HEK293 (cell line): ENCODE results near the gene SLC9A9.

Source experiments
- CTCF ChIA-PET: fragments of 350-600 bp; formaldehyde crosslinking; extraction: SDS; loops from one replicate; lab custom pipeline; 2021; ENCODE audit warnings: antibody characterized with exemption; lab: Yijun Ruan, JAX
- POLR2A ChIA-PET: fragments of 300-600 bp; formaldehyde crosslinking; extraction: SDS; loops from one replicate; lab custom pipeline; 2020; ENCODE audit warnings: antibody characterized with exemption, inconsistent platforms; lab: Yijun Ruan, JAX
- H3K27ac ChIP-seq: fragments of 200-500 bp; sonication (Bioruptor generic); 2 replicates; pipeline ENCODE4 v1.5.1; 2014; ENCODE audit warnings: low read depth, low read length, control low read depth, inconsistent platforms; ENCODE audit errors: extremely low read depth
- H3K36me3 ChIP-seq, 2 experiments: fragments of 200-500 bp in 1 of 2; sonication (Bioruptor generic) in 1 of 2; 1 replicate in 1 of 2; 2 replicates in 1 of 2; pipeline ENCODE4 v1.5.1; 2014 to 2017; ENCODE audit warnings: inconsistent platforms in 2 of 2, low read length in 2 of 2; ENCODE audit not compliant: control insufficient read depth in 2 of 2, insufficient read depth in 1 of 2
- H3K4me1 ChIP-seq: fragments of 200-500 bp; sonication (Bioruptor generic); 2 replicates; pipeline ENCODE4 v1.5.1; 2014; ENCODE audit warnings: mild to moderate bottlenecking, low read length, inconsistent platforms; ENCODE audit not compliant: control insufficient read depth, insufficient read depth
- H3K4me3 ChIP-seq: 2 replicates; pipeline ENCODE4 v1.5.1; 2011; ENCODE audit warnings: low read depth, mild to moderate bottlenecking, control low read depth, low read length, moderate library complexity
- H3K9me3 ChIP-seq: fragments of 200-500 bp; sonication (Bioruptor generic); 2 replicates; pipeline ENCODE4 v1.5.1; 2014; ENCODE audit warnings: low read depth, low read length, inconsistent platforms; ENCODE audit not compliant: control insufficient read depth, insufficient read depth
- ATF2 ChIP-seq: fragments of 450-650 bp; formaldehyde crosslinking; IDR thresholded peaks from 2 replicates; pipeline ENCODE4 v1.5.1; 2016; ENCODE audit warnings: missing biosample characterization, missing genetic modification characterization, low read depth
- BCL6B ChIP-seq: fragments of 450-650 bp; formaldehyde crosslinking; IDR thresholded peaks from 2 replicates; pipeline ENCODE4 v1.5.1; 2017; ENCODE audit warnings: missing biosample characterization, missing genetic modification characterization
- KLF10 ChIP-seq: fragments of 450-650 bp; IDR thresholded peaks from 2 replicates; pipeline ENCODE4 v1.5.1; 2018; ENCODE audit warnings: missing biosample characterization, mild to moderate bottlenecking, missing genetic modification characterization
- MYNN ChIP-seq: fragments of 450-650 bp; formaldehyde crosslinking; IDR thresholded peaks from 2 replicates; pipeline ENCODE4 v1.5.1; 2016; ENCODE audit warnings: missing biosample characterization, missing genetic modification characterization, borderline replicate concordance
- REPIN1 ChIP-seq: fragments of 450-650 bp; formaldehyde crosslinking; IDR thresholded peaks from 2 replicates; pipeline ENCODE4 v1.5.1; 2017; ENCODE audit warnings: missing biosample characterization, missing genetic modification characterization, low read depth
- ZBTB1 ChIP-seq: fragments of 450-650 bp; formaldehyde crosslinking; IDR thresholded peaks from 2 replicates; pipeline ENCODE4 v1.5.1; 2016; ENCODE audit warnings: missing biosample characterization, missing genetic modification characterization
- ZBTB49 ChIP-seq: fragments of 450-650 bp; formaldehyde crosslinking; IDR thresholded peaks from 2 replicates; pipeline ENCODE4 v1.5.1; 2016; ENCODE audit warnings: missing biosample characterization, missing genetic modification characterization, low read depth
- ZIC2 ChIP-seq: fragments of 450-650 bp; formaldehyde crosslinking; IDR thresholded peaks from 2 replicates; pipeline ENCODE4 v1.5.1; 2016; ENCODE audit warnings: missing biosample characterization, missing genetic modification characterization
- ZNF24 ChIP-seq: fragments of 450-650 bp; formaldehyde crosslinking; IDR thresholded peaks from 2 replicates; pipeline ENCODE4 v1.5.1; 2016; ENCODE audit warnings: missing biosample characterization, missing genetic modification characterization
- ZNF280C ChIP-seq: fragments of 450-650 bp; formaldehyde crosslinking; IDR thresholded peaks from 2 replicates; pipeline ENCODE4 v1.5.1; 2016; ENCODE audit warnings: missing biosample characterization, missing genetic modification characterization
- ZNF280D ChIP-seq: fragments of 450-650 bp; formaldehyde crosslinking; IDR thresholded peaks from 2 replicates; pipeline ENCODE4 v1.5.1; 2016; ENCODE audit warnings: missing biosample characterization, missing genetic modification characterization
- ZNF391 ChIP-seq: fragments of 450-650 bp; formaldehyde crosslinking; IDR thresholded peaks from 2 replicates; pipeline ENCODE4 v1.5.1; 2016; ENCODE audit warnings: low read depth, missing biosample characterization, missing genetic modification characterization, borderline replicate concordance
- ZNF529 ChIP-seq: fragments of 450-650 bp; formaldehyde crosslinking; IDR thresholded peaks from 2 replicates; pipeline ENCODE4 v1.5.1; 2017; ENCODE audit warnings: missing genetic modification characterization, missing biosample characterization; ENCODE audit not compliant: insufficient replicate concordance
- ZNF600 ChIP-seq: fragments of 450-650 bp; formaldehyde crosslinking; IDR thresholded peaks from 2 replicates; pipeline ENCODE4 v1.5.1; 2016; ENCODE audit warnings: missing biosample characterization, missing genetic modification characterization
- ZNF701 ChIP-seq: fragments of 450-650 bp; formaldehyde crosslinking; IDR thresholded peaks from 2 replicates; pipeline ENCODE4 v1.5.1; 2016; ENCODE audit warnings: missing biosample characterization, missing genetic modification characterization
- ZNF791 ChIP-seq: fragments of 450-650 bp; formaldehyde crosslinking; IDR thresholded peaks from 2 replicates; pipeline ENCODE4 v1.5.1; 2016; ENCODE audit warnings: missing biosample characterization, missing genetic modification characterization
- ZXDB ChIP-seq: fragments of 450-650 bp; formaldehyde crosslinking; IDR thresholded peaks from 2 replicates; pipeline ENCODE4 v1.5.1; 2016; ENCODE audit warnings: missing biosample characterization, missing genetic modification characterization

The SLC9A9 gene

GRCh38 chr3:143821862-143822261, 26.4 kb downstream of the SLC9A9 start:
- CTCF ChIA-PET: no interaction called here
- no peak overlapping the region for H3K27ac ChIP-seq
- no peaks in the 10 kb centered on the region for H3K4me1 ChIP-seq
- no peaks in the 10 kb centered on the region for H3K36me3 ChIP-seq
- no peaks in the 10 kb centered on the region for H3K9me3 ChIP-seq
- POLR2A ChIA-PET: no interaction called here
- TF ChIP-seq ZBTB1 (no peak), ATF2 (tag by site-specific recombination) (no peak), REPIN1 (tag by site-specific recombination) (no peak), ZNF791 (no peak), BCL6B (no peak), ZXDB (no peak), ZNF24 (tag by site-specific recombination) (no peak), ZNF600 (tag by site-specific recombination) (no peak), ZNF529 (tag by site-specific recombination) (no peak)
- no peak overlapping the region for H3K4me3 ChIP-seq

GRCh38 chr3:143820466-143821221, 27.6 kb downstream of the SLC9A9 start:
- H3K27ac ChIP-seq: no peak overlapping the region
- no peaks in the 10 kb centered on the region for H3K4me1 ChIP-seq
- ChIA-PET CTCF (interaction anchor here (0.7 kb wide), 1 partner anchor 273 kb away, joined by 5 read pairs; no protein-coding TSS in a partner anchor), POLR2A (no interaction called here)
- no peaks in the 10 kb centered on the region for H3K36me3 ChIP-seq
- TF ChIP-seq KLF10 (tag by site-specific recombination) (no peak), MYNN (tag by site-specific recombination) (no peak), ZIC2 (tag by site-specific recombination) (no peak), ZNF791 (no peak), ZNF280C (tag by site-specific recombination) (no peak), ZBTB49 (tag by site-specific recombination) (no peak), ZNF701 (no peak), ZNF391 (tag by site-specific recombination) (no peak), ZNF280D (no peak)
- no peak overlapping the region for H3K4me3 ChIP-seq
- no peaks in the 10 kb centered on the region for H3K9me3 ChIP-seq
